Measurements from ENCODE around the gene SPDL1. TPM values are rescaled to one million over a fixed set of nuclear protein-coding genes. Genes with fewer than 3 reads are reported as not detected.

Gene SPDL1
- total and polyA plus RNA-seq, 2 of the 8 experiments (the other 6 are each of a cell fraction or from before 2014, with no cell fraction given): 16.9 to 44.5 TPM

GRCh38 chr5:169567079-169567478 lies 16.5 kb upstream of the SPDL1 start:
- H3K9ac ChIP-seq (replicated peaks in 1 of 4; ENCODE audit: extremely low read depth in 1 of 4, low read depth in 3 of 4, low read length in 3 of 4): no peak overlapping the region
- no peak for FAIRE-seq

More at GRCh38 chr5:169567079-169567478, 16.5 kb upstream of the SPDL1 start:
- Histone ChIP-seq H3K18ac (ENCODE audit: extremely low read depth, low read length) (no peak overlapping the region), H3K23me2 (ENCODE audit: low read depth, low read length) (no peaks in the 10 kb centered on the region), H3K27ac (ENCODE audit: low read depth, low read length) (no peak overlapping the region), H4K20me1 (replicated peaks in 1 of 2; ENCODE audit: control insufficient read depth in 1 of 2, insufficient read depth in 2 of 2, low read length in 2 of 2) (no peaks in the 10 kb centered on the region), H2AFZ (ENCODE audit: low read length) (no peak overlapping the region), H4K5ac (ENCODE audit: insufficient read length, low read depth, low read length) (no peak overlapping the region), H3K23ac (ENCODE audit: insufficient read length) (no peak overlapping the region), H3K9me3 (ENCODE audit: insufficient read depth in 2 of 2, low read depth in 1 of 2, low read length in 1 of 2) (no peaks in the 10 kb centered on the region), H2BK20ac (ENCODE audit: low read length) (no peak overlapping the region), H4K91ac (replicated peaks; ENCODE audit: insufficient read length, low read length) (no peak overlapping the region), H3K4me3 (ENCODE audit: extremely low read depth in 1 of 4, insufficient read depth in 2 of 4, low read depth in 3 of 4, low read length in 4 of 4) (no peak overlapping the region), H2BK15ac (ENCODE audit: low read length) (no peak overlapping the region), H2AK5ac (ENCODE audit: low read depth, low read length) (no peak overlapping the region), H3K56ac (replicated peaks; ENCODE audit: insufficient read length, low read depth, low read length) (no peak overlapping the region), H4K8ac (ENCODE audit: extremely low read depth, insufficient read depth, low read length) (no peak overlapping the region), H3K14ac (ENCODE audit: insufficient read length) (no peak overlapping the region), H2BK12ac (ENCODE audit: low read depth, low read length) (no peak overlapping the region), H3K36me3 (ENCODE audit: control insufficient read depth in 2 of 4, insufficient read depth in 4 of 4, low read length in 3 of 4) (no peaks in the 10 kb centered on the region), H2BK5ac (ENCODE audit: low read depth, low read length) (no peak overlapping the region), H3K79me2 (ENCODE audit: control insufficient read depth in 1 of 2, insufficient read depth in 2 of 2, low read length in 2 of 2) (no peaks in the 10 kb centered on the region), H3K4me1 (replicated peaks in 1 of 4; ENCODE audit: control insufficient read depth in 3 of 4, insufficient read depth in 4 of 4, low read length in 3 of 4) (no peaks in the 10 kb centered on the region), H3K27me3 (replicated peaks in 1 of 4; ENCODE audit: control insufficient read depth in 3 of 4, extremely low read depth in 1 of 4, insufficient read depth in 3 of 4, low read length in 3 of 4) (no peaks in the 10 kb centered on the region), H3K79me1 (ENCODE audit: low read depth, low read length) (no peaks in the 10 kb centered on the region), H3K4ac (replicated peaks; ENCODE audit: insufficient read length, low read depth, low read length) (no peak overlapping the region), H2BK120ac (replicated peaks; ENCODE audit: low read depth, low read length) (no peak overlapping the region), H3K4me2 (ENCODE audit: insufficient read depth in 1 of 2, low read depth in 2 of 2, low read length in 2 of 2) (no peak overlapping the region)
- DNase-seq (ENCODE audit: low read depth in 1 of 2, low spot score in 2 of 2): no peak
- WGBS, 2 experiments (ENCODE audit: extremely low coverage in 1 of 2, insufficient coverage in 1 of 2, insufficient read length in 1 of 2, insufficient replicate concordance in 2 of 2, low coverage in 1 of 2, low lambda C conversion rate in 2 of 2, missing lambda C conversion rate in 1 of 2): 89% methylated on average over 2 of the region's 2 CpGs; no CpG with 5 or more reads in 1 of the 2 experiments
- peak; percentile 73; the same call in 1 of the 2 replicates for TF ChIP-seq CEBPB (IDR thresholded peaks at IDR 0.05; ENCODE audit: low read depth, low read length)
- no peak for TF ChIP-seq HDAC2 (IDR thresholded peaks at IDR 0.05; ENCODE audit: borderline replicate concordance in 1 of 2, low read depth in 2 of 2, low read length in 2 of 2)
- no peak for TF ChIP-seq SP2 (IDR thresholded peaks at IDR 0.05; ENCODE audit: low read length)
- TF ChIP-seq RAD21 (IDR thresholded peaks at IDR 0.05 in 1 of 2, conservative IDR thresholded peaks at IDR 0.05 in 1 of 2; ENCODE audit: low read depth in 2 of 2, low read length in 2 of 2): no peak
- 0 out of 4 replicates have a peak, but pooled peaks of 1 of the 2 experiments have one; percentile 48 for TF ChIP-seq SIN3A (conservative IDR thresholded peaks at IDR 0.05 in 1 of 2, IDR thresholded peaks at IDR 0.05 in 1 of 2; ENCODE audit: low read depth in 1 of 2, low read length in 2 of 2)
- POLR2A ChIA-PET (ENCODE audit: partially characterized antibody): no interaction called here
- CTCF ChIA-PET (ENCODE audit: partially characterized antibody): interaction anchor here (0.9 kb wide), 1 partner anchor 22 kb away, joined by 3 read pairs; no protein-coding TSS in a partner anchor
